Measurements from ENCODE around the gene ANGPTL4. TPM values are rescaled to one million over a fixed set of nuclear protein-coding genes. Genes with fewer than 3 reads are reported as not detected.
A peak's percentile ranks its signal among the peaks of the same experiment; 100 is the strongest.

ANGPTL4 gene
- total and polyA plus RNA-seq, 2 of the 13 experiments (the other 11 are each of a cell fraction or from before 2014, with no cell fraction given) = 0.80 to 21.7 TPM

DNA sequence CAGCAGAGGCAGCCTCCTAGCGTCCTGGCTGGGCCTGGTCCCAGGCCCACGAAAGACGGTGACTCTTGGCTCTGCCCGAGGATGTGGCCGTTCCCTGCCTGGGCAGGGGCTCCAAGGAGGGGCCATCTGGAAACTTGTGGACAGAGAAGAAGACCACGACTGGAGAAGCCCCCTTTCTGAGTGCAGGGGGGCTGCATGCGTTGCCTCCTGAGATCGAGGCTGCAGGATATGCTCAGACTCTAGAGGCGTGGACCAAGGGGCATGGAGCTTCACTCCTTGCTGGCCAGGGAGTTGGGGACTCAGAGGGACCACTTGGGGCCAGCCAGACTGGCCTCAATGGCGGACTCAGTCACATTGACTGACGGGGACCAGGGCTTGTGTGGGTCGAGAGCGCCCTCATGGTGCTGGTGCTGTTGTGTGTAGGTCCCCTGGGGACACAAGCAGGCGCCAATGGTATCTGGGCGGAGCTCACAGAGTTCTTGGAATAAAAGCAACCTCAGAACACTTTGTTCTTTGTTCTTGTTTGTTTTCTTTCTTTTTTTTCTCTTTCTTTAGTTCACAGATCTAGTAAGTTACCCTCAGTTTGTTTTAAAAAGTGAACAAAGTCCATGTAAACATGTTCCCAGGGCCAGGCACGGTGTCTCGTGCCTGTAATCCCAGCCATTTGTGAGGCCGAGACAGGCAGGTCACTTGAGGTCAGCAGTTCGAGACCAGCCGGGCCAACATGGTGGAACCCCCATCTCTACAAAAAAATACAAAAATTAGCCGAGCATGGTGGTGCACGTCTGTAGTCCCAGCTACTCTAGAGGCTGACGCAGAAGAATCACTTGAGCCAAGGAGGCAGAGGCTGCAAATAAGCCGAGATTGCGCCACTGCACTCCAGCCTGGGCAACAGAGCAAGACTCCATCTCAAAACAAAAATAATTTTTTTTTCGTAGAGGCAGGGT is 10.2 kb downstream of the ANGPTL4 start (continued):
- TF ChIP-seq MEIS2 (CRISPR knock-in tag; IDR thresholded peaks at IDR 0.05) = peak; percentile 62; the same call in 1 of the 2 replicates
- no peak for TF ChIP-seq CREB3 (CRISPR knock-in tag; IDR thresholded peaks at IDR 0.05)
- peak; percentile 96 for TF ChIP-seq EP300 (IDR thresholded peaks at IDR 0.05; ENCODE audit: low read depth in 2 of 2, low read length in 2 of 2)
- TF ChIP-seq EP300 (CRISPR knock-in tag; IDR thresholded peaks at IDR 0.05; ENCODE audit: borderline replicate concordance) = peak; percentile 92
- no peak for TF ChIP-seq ZNF234 (CRISPR knock-in tag; conservative IDR thresholded peaks at IDR 0.05)
- no peak; the same call in 1 of the 2 replicates for TF ChIP-seq MTF2 (CRISPR knock-in tag; IDR thresholded peaks at IDR 0.05; ENCODE audit: borderline replicate concordance)
- peak; percentile 65 for TF ChIP-seq ZNF629 (CRISPR knock-in tag; conservative IDR thresholded peaks at IDR 0.05)
- TF ChIP-seq HNRNPUL1 (IDR thresholded peaks at IDR 0.05; ENCODE audit: low read depth, low read length) = no peak
- TF ChIP-seq KDM3A (CRISPR knock-in tag; IDR thresholded peaks at IDR 0.05; ENCODE audit: low read depth) = 0 out of 2 replicates have a peak, but pooled peaks have one; percentile 55
- TF ChIP-seq SIN3B (IDR thresholded peaks at IDR 0.05; ENCODE audit: low read length) = no peak
- no peak for TF ChIP-seq CBX2 (IDR thresholded peaks at IDR 0.05; ENCODE audit: low read depth, low read length)
- TF ChIP-seq CBX2 (CRISPR knock-in tag; IDR thresholded peaks at IDR 0.05; ENCODE audit: low read depth) = no peak
- peak; percentile 57 for TF ChIP-seq ZNF883 (CRISPR knock-in tag; IDR thresholded peaks at IDR 0.05; ENCODE audit: not compliant biosample characterization)
- 0 out of 2 replicates have a peak, but pooled peaks have one; percentile 40 for TF ChIP-seq ZNF749 (CRISPR knock-in tag; IDR thresholded peaks at IDR 0.05; ENCODE audit: borderline replicate concordance)
- TF ChIP-seq, protein P1, sequence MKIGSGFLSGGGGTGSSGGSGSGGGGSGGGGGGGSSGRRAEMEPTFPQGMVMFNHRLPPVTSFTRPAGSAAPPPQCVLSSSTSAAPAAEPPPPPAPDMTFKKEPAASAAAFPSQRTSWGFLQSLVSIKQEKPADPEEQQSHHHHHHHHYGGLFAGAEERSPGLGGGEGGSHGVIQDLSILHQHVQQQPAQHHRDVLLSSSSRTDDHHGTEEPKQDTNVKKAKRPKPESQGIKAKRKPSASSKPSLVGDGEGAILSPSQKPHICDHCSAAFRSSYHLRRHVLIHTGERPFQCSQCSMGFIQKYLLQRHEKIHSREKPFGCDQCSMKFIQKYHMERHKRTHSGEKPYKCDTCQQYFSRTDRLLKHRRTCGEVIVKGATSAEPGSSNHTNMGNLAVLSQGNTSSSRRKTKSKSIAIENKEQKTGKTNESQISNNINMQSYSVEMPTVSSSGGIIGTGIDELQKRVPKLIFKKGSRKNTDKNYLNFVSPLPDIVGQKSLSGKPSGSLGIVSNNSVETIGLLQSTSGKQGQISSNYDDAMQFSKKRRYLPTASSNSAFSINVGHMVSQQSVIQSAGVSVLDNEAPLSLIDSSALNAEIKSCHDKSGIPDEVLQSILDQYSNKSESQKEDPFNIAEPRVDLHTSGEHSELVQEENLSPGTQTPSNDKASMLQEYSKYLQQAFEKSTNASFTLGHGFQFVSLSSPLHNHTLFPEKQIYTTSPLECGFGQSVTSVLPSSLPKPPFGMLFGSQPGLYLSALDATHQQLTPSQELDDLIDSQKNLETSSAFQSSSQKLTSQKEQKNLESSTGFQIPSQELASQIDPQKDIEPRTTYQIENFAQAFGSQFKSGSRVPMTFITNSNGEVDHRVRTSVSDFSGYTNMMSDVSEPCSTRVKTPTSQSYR (CRISPR knock-in tag; IDR thresholded peaks at IDR 0.05; ENCODE audit: borderline replicate concordance) = peak; percentile 19; the same call in 1 of the 2 replicates
- no peak for TF ChIP-seq ZNF235 (CRISPR knock-in tag; IDR thresholded peaks at IDR 0.05; ENCODE audit: borderline replicate concordance)
- TF ChIP-seq, protein P2, sequence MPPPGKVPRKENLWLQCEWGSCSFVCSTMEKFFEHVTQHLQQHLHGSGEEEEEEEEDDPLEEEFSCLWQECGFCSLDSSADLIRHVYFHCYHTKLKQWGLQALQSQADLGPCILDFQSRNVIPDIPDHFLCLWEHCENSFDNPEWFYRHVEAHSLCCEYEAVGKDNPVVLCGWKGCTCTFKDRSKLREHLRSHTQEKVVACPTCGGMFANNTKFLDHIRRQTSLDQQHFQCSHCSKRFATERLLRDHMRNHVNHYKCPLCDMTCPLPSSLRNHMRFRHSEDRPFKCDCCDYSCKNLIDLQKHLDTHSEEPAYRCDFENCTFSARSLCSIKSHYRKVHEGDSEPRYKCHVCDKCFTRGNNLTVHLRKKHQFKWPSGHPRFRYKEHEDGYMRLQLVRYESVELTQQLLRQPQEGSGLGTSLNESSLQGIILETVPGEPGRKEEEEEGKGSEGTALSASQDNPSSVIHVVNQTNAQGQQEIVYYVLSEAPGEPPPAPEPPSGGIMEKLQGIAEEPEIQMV (CRISPR knock-in tag; IDR thresholded peaks at IDR 0.05; ENCODE audit: low read depth) = peak; percentile 27; the same call in 1 of the 2 replicates
- TF ChIP-seq JUND (CRISPR knock-in tag; IDR thresholded peaks at IDR 0.05) = no peak
- no peak for TF ChIP-seq NFATC3 (CRISPR knock-in tag; IDR thresholded peaks at IDR 0.05)
- TF ChIP-seq GATAD1 (CRISPR knock-in tag; IDR thresholded peaks at IDR 0.05) = peak; percentile 42; the same call in 1 of the 2 replicates
- peak; percentile 87; the same call in 1 of the 2 replicates for TF ChIP-seq MIXL1 (CRISPR knock-in tag; IDR thresholded peaks at IDR 0.05)
- TF ChIP-seq GTF2F1 (IDR thresholded peaks at IDR 0.05; ENCODE audit: low read length) = no peak
- TF ChIP-seq SKI (IDR thresholded peaks at IDR 0.05; ENCODE audit: partially characterized antibody) = peak; percentile 93
- TF ChIP-seq NPAS2 (CRISPR knock-in tag; IDR thresholded peaks at IDR 0.05; ENCODE audit: borderline replicate concordance) = no peak
- peak; percentile 93 for TF ChIP-seq HDAC2 (CRISPR knock-in tag; IDR thresholded peaks at IDR 0.05)
